HEK293T (cell line): ENCODE data around the gene GALK1.

Source experiments
- BHLHE40 ChIP-seq: fragments of 450-650 bp; IDR thresholded peaks from 2 replicates; pipeline ENCODE4 v1.6.1; 2016; ENCODE audit warnings: mild to moderate bottlenecking, moderate library complexity, borderline replicate concordance
- CTBP1 ChIP-seq: fragments of 450-650 bp; IDR thresholded peaks from 2 replicates; pipeline ENCODE4 v1.6.1; 2016; ENCODE audit warnings: borderline replicate concordance
- ELF4 ChIP-seq: fragments of 450-650 bp; IDR thresholded peaks from 2 replicates; pipeline ENCODE4 v1.6.1; 2017; ENCODE audit warnings: antibody characterized with exemption
- FOXM1 ChIP-seq: fragments of 450-650 bp; IDR thresholded peaks from 2 replicates; pipeline ENCODE4 v1.6.1; 2017; ENCODE audit warnings: mild to moderate bottlenecking, borderline replicate concordance
- SP1 ChIP-seq: fragments of 450-650 bp; IDR thresholded peaks from 2 replicates; pipeline ENCODE4 v1.6.1; 2017
- ZNF384 ChIP-seq: fragments of 450-650 bp; IDR thresholded peaks from 2 replicates; pipeline ENCODE4 v1.6.1; 2016

DNA sequence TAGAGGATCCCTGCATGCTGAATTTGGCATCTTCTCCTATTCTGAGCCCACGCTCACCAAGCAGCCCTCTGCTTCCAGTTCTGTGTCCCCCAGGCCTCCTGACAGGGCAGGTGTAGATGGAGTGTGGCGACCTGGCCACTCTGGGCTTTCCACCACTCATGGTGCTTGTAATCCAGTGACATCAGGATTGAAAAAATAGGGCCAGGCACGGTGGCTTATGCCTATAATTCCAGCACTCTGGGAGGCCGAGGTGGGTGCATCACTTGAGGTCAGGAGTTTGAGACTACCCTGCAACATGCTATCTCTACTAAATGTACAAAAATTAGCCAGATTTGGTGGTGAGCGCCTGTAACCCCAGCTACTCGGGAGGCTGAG, 49.0 kb upstream of the GALK1 start:
- no peak for TF ChIP-seq BHLHE40
- TF ChIP-seq SP1 = no peak
- no peak for TF ChIP-seq CTBP1
- TF ChIP-seq ZNF384 = no peak
- TF ChIP-seq ELF4 = no peak
- TF ChIP-seq FOXM1 = no peak
